RWPE2 (cell line): ENCODE data around the gene ARHGDIB.

Experiments
- ATAC-seq: fragments of 200-7000 bp; cut with Tn5 transposase; 3 replicates; pipeline ENCODE4 v1.9.1; 2021; ENCODE audit warnings: low read depth
- DNase-seq: peaks from one replicate; pipeline ENCODE4 v3.0.0-alpha.2; 2020; ENCODE audit warnings: low spot score
- H3K27ac ChIP-seq: fragments of 450-650 bp; 2 replicates; pipeline ENCODE4 v1.5.1; 2017; ENCODE audit warnings: mild to moderate bottlenecking; ENCODE audit not compliant: poor library complexity, severe bottlenecking
- H3K27me3 ChIP-seq: fragments of 250-450 bp; sonication (Bioruptor Pico); 2 replicates; pipeline ENCODE4 v1.5.1; 2021; ENCODE audit warnings: mild to moderate bottlenecking, moderate library complexity; ENCODE audit not compliant: insufficient read depth, poor library complexity, severe bottlenecking
- H3K36me3 ChIP-seq: fragments of 250-450 bp; sonication (Bioruptor Pico); 2 replicates; pipeline ENCODE4 v1.5.1; 2020; ENCODE audit warnings: low read depth, mild to moderate bottlenecking, moderate library complexity
- H3K4me1 ChIP-seq: fragments of 250-450 bp; sonication (Bioruptor Pico); 2 replicates; pipeline ENCODE4 v1.5.1; 2021; ENCODE audit warnings: mild to moderate bottlenecking, moderate library complexity; ENCODE audit not compliant: insufficient read depth, poor library complexity, severe bottlenecking
- H3K4me3 ChIP-seq: fragments of 250-450 bp; sonication (Bioruptor Pico); 2 replicates; pipeline ENCODE4 v1.5.1; 2021; ENCODE audit warnings: mild to moderate bottlenecking, moderate library complexity; ENCODE audit not compliant: severe bottlenecking
- H3K9me3 ChIP-seq: fragments of 250-450 bp; sonication (Bioruptor Pico); 2 replicates; pipeline ENCODE4 v1.5.1; 2021; ENCODE audit warnings: mild to moderate bottlenecking, moderate library complexity; ENCODE audit not compliant: severe bottlenecking
- CTCF ChIP-seq: fragments of 450-650 bp; IDR thresholded peaks from one replicate; pipeline ENCODE4 v1.5.1; 2017; ENCODE audit warnings: mild to moderate bottlenecking, moderate library complexity; ENCODE audit not compliant: poor library complexity, severe bottlenecking

Gene ARHGDIB

GRCh38 chr12:15001733-15002382, 40.5 kb upstream of the ARHGDIB start:
- Histone ChIP-seq H3K27ac (no peak overlapping the region), H3K4me1 (peaks cover 5% of the 10 kb centered on the region), H3K27me3 (no peaks in the 10 kb centered on the region), H3K4me3 (no peak overlapping the region), H3K9me3 (no peaks in the 10 kb centered on the region), H3K36me3 (no peaks in the 10 kb centered on the region)
- TF ChIP-seq CTCF: no peak
- ATAC-seq (no peak), DNase-seq (no peak)

GRCh38 chr12:15000575-15000974, 39.2 kb upstream of the ARHGDIB start:
- Histone ChIP-seq H3K27me3 (no peaks in the 10 kb centered on the region), H3K36me3 (no peaks in the 10 kb centered on the region), H3K27ac (no peak overlapping the region), H3K4me3 (no peak overlapping the region), H3K9me3 (no peaks in the 10 kb centered on the region), H3K4me1 (peaks cover 5% of the 10 kb centered on the region)
- ATAC-seq (no peak), DNase-seq (no peak)
- TF ChIP-seq CTCF: no peak

- Histone ChIP-seq H3K27ac (no peak overlapping the region), H3K4me3 (no peak overlapping the region), H3K27me3 (no peaks in the 10 kb centered on the region), H3K4me1 (peaks cover 5% of the 10 kb centered on the region), H3K36me3 (no peaks in the 10 kb centered on the region), H3K9me3 (no peaks in the 10 kb centered on the region)
- DNase-seq (no peak), ATAC-seq (peak; percentile 60)
- no peak for TF ChIP-seq CTCF
Observed at GRCh38 chr12:14999695-15000365, 38.4 kb upstream of the ARHGDIB start.

- no peak for DNase-seq
- H3K9me3 ChIP-seq: no peaks in the 10 kb centered on the region
- H3K27me3 ChIP-seq: no peaks in the 10 kb centered on the region
- H3K36me3 ChIP-seq: no peaks in the 10 kb centered on the region
- no peak for TF ChIP-seq CTCF
- no peak for ATAC-seq
- no peak overlapping the region for H3K27ac ChIP-seq
- H3K4me1 ChIP-seq: peaks cover 5% of the 10 kb centered on the region
- H3K4me3 ChIP-seq: no peak overlapping the region
Observed at GRCh38 chr12:14999021-14999694, 37.8 kb upstream of the ARHGDIB start.
